NCI-H2171 treated with DMSO at 0.1 percent for 48 hours (cell line): ENCODE measurements around the gene LCN9.

ENCODE experiments used
- DNase-seq: peaks from one replicate; lab custom pipeline; 2025; lab: John Stamatoyannopoulos, UW

LCN9 gene

GRCh38 chr9:135698767-135699166 is 35.7 kb downstream of the LCN9 start:
- no peak for DNase-seq

DNA sequence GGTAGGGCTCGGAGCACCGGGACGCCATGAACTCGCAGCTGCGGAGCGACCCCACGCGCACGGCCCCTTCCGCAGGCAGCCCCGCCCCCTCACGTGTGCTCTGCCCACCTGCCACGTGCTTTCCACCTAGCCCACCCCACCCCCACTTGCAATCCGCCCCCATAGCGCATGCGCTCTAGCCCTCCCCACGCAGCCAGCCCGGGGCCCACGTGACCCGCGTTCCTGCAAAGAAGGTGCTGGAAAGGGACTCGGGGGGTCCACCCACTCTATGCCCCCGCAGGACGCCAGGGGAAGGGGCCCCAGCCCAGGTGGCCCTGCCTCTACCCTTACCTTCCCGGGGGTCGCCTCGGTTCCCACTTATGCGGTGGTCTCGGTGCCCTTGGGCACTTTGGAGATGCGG is 36.3 kb downstream of the LCN9 start, which contains the start of gene SOHLH1:
Gene SOHLH1, minus strand, starts transcription at position 42 of the 400 bp plus-strand sequence. Its CDS starts 14 bp downstream, at position 28.
- no peak for DNase-seq

GRCh38 chr9:135700525-135700924 is 37.4 kb downstream of the LCN9 start:
- no peak for DNase-seq

DNA sequence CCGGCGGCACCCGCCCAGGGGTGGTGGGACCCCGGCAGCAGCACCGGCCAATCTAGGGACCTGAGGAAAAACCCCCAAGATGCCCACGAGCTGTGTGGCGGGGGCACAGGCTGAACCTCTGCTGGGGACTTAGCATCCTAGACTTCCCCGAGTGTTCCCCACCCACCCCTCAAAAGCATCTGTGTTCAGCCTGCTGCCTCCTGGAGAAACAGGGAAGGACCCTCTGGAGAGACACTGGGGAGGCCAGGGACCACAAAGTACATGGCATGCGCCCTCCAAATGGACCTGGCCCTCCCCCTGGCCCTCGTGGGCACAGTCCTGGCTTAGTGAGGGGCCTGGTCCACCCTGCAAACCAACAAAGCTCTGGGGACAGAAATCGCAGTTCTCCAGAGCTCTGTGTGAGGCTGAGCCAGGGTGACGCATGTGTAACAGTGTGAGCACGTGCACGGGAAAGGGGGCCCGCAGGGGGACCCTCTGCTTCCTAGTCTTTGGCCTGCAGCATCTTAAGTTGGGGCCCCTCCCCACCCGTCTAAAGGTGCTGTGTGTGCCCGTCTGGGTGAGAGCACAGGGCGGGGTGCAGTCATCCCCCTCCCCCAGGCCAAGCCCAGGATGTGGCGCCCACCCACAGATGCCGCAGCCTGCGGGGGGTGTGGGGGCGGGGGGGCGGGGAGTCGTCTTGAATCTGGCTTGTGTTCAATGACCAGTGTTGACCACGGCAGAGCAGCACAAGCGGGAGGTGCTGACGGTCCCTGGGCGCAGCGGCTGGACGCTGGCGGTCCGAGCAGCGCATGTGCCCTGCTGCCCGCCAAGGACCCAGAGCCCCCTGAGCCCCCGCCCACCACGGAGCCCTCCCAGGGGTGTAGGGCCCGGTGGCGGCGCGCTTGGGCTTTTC is 38.2 kb downstream of the LCN9 start:
- no peak for DNase-seq

DNA sequence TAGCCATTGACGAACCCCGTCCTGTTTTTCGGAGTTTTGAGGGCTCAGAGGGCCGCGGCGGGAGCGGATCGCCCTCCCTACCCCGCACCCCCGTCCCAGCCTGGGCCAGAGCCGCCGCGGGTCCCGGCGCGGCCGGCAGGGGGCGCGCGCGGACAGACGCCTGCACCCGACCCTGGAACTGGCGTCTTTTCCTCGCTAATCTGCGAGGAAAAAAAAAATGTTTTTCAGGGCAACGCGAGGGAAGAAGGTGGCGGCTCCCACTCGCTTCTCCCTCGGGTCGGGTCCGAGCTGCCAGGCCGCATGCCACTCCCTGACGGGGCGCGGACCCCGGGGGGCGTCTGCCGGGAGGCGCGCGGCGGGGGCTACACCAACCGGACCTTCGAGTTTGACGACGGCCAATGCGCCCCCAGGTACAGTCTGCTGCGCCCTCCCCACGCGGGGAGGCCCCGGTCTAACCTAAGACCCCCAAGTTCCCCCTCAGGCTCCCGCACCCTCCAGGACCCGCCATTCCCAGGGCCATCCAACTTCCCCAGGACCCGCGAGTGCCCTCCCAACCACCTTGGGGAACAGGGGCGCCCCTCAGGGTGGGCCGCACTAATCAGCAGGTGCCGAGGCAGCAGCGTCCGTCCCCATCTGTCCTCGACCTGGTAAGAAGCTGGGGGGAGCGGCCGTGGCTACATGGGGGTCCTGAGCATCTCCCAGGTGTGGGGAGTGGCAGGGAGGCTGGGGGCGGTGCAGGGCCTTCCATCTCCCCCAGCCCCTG is 39.0 kb downstream of the LCN9 start, which contains the start of gene KCNT1:
Gene KCNT1, plus strand, starts transcription at position 227 of the 763 bp plus-strand sequence. Its CDS starts 74 bp downstream, at position 301.
- DNase-seq = peak; percentile 69

DNA sequence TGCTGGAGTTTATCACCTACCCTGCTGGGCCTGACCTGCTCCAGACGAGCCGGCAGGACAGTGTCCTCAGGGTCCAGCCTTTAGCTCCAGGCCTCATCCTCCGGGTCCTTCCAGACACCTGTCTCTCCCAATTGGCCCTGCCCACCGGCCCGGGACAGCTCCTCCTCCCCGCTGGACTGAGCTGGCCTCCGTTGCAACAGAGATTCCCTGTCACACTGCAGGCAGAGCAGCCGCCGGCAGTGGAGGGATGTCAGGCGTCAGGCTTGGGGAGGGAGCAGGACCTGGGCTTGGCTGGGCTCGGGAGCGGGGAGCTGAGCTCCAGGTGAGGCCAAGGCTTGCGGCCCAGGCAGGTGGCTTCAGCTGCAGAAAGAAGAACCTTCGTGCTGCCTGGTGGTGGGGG is 40.6 kb downstream of the LCN9 start:
- no peak for DNase-seq

- no peak for DNase-seq
Measured at GRCh38 chr9:135704483-135704882, 41.4 kb downstream of the LCN9 start.

DNA sequence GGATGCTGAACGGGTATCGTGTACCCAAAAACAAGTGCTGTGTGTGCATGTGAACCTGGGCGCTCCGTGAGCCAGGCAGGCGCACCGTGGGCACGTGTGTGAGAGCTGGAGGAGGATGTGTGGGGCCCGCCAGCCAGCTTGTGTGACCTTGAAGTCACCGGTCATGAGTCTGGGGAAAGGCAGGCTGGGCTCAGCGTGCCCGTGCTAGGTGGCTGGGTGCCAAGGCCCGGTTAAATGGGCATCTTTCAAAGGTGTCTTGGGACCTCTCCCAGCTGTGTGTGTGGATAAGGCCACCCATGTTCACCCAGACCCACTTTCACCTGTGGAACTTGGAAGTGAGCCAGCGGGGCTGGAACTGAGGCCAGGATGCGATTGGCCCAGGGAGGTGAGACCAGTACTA is 42.3 kb downstream of the LCN9 start:
- no peak for DNase-seq

DNA sequence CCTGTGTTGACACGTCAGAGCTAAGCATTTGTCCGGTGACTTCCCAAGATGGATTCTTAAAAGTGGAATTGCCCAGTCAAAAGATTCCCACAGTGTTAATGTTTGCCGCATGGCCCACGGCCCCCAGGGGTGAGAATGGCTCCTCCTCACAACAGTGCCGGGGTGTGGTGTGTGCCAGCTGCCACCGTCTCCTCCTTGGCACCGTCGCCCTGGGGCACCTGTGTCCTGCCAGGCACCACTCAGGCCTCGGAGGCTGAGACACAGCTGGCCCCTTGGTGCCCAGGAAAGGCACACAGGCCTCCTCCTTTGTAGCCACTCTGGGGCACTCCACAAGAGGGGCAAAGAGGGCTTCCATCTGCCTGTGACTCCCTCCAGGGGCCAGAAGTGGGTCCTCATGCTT is 43.2 kb downstream of the LCN9 start:
- peak; percentile 14 for DNase-seq

GRCh38 chr9:135707252-135708138 is 44.4 kb downstream of the LCN9 start:
- no peak for DNase-seq

GRCh38 chr9:135708164-135708563 is 45.1 kb downstream of the LCN9 start:
- no peak for DNase-seq

- DNase-seq = peak; percentile 56
Measured at GRCh38 chr9:135711391-135711790, 48.3 kb downstream of the LCN9 start.

GRCh38 chr9:135711881-135712280 is 48.8 kb downstream of the LCN9 start:
- no peak for DNase-seq

DNA sequence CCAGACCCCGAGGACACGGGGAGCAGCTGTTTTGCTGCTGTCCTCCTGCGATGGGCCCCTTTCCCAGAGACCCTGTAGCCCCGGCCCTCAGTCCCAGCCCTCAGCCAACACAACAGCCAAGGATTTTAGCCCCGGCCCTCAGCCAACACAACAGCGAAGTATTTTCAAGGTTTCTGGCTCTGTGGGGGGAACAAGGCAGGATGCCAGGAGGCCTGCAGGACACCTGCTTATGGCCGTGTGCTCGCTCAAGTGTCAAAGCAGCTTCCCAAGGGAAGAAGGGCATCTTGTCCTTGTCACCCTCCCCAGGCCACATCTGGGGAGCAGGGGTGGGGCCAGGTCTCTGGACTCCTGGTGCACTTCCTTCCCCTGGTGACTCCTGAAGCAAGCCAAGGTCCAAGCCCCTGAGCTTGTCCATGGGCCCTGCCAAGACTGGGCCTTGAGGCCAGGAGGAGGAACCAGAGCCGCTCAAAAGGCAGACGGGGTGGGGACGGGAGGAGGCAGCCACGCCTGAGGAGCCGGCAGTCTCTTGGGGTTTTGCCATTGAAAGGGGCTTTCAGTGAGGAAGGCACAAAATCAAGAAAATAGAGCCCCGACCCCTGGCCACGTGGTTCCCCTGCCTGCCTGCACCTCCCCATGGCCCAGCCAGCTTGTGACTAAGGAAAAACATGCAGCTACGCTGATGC is 49.6 kb downstream of the LCN9 start:
- DNase-seq = peak; percentile 42

DNA sequence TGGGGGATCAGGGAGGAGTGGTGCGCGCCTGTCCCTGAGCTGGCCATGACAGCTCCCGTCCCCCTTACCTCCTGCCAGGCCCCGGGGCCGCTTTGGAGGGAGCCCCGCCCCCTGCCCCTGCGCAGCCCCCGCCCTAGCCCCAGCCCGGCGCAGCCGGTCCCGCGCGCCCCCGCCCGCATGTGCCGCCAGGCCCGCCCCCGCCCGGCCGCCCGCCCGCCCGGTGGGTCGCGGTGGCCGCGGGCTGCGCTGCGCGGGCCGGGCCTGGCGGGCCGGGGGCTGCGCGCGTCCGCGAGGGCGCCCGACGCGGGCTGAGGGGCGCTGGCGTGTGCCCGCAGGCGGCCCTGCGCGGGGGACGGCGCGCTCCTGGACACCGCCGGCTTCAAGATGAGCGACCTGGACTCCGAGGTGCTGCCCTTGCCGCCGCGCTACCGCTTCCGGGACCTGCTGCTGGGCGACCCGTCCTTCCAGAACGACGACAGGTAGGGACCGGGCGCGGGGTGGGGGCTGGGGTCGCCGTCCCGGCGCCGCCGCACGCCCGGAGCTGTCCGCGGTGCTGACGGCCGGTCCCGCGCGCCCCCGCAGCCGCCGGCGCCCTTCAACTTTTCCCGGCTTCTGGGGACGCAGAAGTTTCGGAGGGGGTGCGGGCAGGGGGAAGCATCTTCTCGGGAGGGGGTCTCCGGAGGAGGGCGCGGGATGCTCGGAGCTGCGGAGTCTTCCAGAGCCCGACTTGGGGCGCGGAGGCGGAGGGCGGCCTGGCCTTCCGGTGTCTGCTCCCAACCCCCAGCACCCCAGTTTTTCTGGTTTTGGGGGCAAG is 51.3 kb downstream of the LCN9 start:
- no peak for DNase-seq

DNA sequence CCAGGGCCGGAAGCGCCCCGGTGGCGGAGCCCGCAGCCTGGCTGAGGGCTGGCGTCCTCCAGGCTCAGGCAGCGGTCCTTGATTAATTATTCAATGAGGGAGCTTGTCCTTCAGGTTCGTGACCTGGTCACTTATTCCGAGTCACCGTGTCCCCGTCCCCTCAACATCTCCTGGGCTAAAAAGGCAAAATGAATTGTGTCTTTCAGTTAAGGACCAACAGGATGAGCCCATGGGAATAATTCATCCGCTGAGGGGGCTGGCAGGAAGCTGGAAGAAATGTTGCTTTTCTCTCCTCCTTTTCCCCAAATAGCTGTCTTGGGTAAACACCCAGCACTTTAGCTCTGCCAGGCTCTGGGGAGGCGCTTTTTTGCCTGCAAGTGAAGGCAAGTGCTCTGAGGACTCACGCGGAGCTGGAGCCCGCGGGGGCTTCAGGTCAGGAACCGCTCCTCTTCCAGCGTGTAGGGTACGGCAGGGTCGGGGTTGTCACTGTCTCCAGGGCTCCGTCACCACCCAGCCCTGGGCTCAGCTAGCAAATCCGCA is 52.0 kb downstream of the LCN9 start:
- DNase-seq = no peak

DNA sequence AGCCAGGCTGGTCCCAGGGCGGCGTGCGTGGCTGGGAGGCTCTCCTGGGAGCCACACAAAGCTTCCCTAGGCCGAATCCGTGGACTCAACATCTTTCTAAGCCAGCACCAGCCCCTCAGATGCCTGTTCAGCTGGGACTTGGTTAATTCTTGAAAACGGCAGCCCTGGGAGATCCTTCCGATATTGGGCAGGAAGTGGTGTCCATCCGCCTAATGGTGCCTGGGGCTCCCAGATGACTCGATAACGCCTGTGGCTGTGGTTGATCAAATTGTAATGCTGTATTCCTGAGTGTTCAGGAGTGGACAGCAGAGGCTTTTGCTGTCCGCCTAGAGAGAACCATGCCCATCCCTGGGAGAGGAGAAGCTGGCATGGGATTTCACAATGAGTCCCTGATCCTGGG is 52.9 kb downstream of the LCN9 start:
- DNase-seq = no peak
